Jurkat, Clone E6-1 (cell line): ENCODE measurements around the gene ROR2.

ENCODE experiments used
- DNase-seq: peaks from one replicate; pipeline ENCODE4 v3.0.0-alpha.2; 2011; ENCODE audit warnings: low read depth, low spot score
- H3K4me3 ChIP-seq: 2 replicates; pipeline ENCODE4 v1.5.1; 2011; ENCODE audit warnings: mild to moderate bottlenecking, low read length, control low read depth, moderate library complexity

The ROR2 gene

DNA sequence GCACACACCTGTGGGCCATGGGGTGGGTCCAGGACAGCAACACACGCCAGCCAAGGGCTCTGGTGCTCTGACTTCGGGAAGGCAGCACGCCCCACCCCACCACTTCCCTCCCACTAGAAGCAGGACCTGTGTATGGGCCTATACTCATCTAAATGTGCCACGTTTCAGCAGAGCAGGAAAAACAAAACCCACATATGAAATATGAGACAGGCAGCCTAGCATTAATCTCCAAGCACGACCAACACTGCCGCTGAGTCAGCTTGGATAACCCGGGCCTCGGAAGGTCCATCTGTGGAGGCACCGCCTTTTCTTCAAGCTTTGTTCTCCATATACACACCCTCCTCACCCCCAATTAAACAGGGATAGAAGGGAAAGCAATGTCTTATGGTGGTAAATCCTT, 203.1 kb downstream of the ROR2 start:
- DNase-seq = no peak
- no peak overlapping the region for H3K4me3 ChIP-seq

DNA sequence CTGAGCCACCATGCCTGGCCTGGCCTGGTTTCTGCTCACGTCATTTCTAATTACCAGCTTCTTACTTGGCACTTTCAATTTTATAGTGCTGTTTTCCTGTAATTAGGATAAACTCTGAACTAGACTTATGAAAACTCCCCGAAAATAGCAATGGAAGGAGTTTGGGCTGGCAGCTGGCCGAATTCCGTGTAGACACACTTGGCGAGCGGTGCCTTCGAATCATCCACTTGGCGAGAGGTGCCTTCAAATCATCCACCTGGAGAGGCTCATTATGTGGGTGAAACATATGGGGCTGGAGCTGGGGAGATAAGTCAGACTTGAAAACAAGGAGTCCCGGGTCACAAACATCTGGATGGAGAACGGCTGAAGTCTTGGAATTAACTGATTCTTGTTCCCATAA, 203.7 kb downstream of the ROR2 start:
- no peak for DNase-seq

DNA sequence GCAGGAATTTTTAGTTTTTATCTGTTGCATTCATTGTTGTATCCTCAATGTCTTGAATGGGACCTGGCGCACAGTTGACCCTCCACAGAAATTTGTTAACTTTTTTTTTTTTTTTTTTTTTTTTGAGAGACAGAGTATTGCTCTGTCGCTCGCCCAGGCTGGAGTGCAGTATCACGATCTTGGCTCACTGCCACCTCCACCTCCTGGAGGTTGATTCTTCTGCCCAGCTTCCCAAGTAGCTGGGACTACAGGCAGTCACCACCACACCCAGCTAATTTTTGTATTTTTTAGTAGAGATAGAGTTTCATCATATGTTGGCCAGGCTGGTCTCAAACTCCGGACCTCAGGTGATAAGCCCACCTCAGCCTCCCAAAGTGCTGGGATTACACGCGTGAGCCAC, 205.9 kb downstream of the ROR2 start:
- DNase-seq = no peak
- H3K4me3 ChIP-seq = no peak overlapping the region

More for the DNA sequence above, 203.7 kb downstream of the ROR2 start:
- no peak overlapping the region for H3K4me3 ChIP-seq

DNA sequence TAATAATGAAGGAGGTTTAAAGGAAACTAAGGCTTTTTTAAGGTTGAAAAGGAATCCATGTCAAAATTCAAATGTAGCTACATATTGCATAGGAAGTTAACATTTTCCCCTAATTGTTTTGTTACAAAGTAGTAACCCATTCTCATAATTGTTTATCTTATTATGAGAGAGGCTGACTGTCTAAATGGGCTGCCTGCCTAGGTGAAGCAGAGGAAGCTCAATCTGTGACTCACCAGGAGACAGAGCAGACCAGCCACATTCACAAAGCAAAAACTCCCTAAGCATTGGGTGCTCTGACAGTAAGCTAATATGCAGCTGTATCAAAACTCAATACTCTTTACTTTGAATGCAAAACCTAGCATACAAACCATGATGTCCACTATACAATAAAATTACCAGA, 208.5 kb downstream of the ROR2 start:
- DNase-seq = no peak

DNA sequence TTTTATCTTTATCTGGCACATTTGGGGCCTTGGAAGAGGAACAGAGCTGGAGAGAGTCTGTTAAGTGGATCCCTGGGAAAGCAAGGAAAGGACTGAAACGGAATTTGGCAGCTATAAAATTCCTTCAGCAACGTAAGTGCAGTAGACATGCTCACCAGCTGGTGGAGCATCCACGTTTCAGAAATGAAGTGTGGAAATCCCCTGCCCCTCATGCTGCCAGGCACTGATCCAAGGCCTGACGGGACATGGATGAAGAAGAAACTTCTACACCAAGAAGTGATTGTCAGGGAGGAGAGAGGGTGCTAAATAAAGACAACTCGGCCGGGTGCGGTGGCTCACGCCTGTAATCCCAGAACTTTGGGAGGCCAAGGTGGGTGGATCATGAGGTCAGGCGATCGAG, 209.3 kb downstream of the ROR2 start:
- no peak for DNase-seq
- no peak overlapping the region for H3K4me3 ChIP-seq

More for the DNA sequence above, 208.5 kb downstream of the ROR2 start:
- H3K4me3 ChIP-seq = no peak overlapping the region

DNA sequence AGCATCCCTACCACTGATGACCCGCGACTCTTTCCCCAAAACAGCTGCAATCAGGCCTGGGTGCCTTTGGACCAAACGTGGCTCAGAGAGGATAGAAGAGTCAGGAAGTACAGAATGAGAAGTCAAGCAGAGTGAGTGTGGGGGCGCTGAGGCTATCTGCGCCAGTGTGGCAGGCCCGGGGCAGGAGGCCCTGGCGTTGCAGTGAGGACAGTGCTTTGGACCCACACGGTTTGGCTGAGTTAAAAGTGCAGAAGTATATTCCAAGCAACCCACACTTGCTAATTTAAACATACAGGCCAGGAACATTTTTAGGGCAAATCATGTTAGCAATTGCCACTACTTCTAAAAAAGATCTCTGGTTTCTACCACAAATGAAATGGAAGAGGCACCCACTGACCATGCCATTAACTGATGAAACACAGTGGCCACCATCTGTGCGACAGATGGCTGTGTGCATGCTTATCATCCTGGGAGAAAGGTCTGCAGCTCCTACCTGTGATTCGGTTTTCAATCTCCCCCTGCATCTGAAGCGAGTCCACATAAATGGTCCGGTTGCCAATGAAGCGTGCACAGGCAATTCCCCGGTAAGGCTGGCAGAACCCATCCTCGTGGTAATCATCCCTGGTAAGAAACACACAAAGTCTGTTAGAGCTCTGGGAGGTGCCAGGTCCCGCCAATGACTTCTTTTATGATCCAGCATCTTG, 213.0 kb downstream of the ROR2 start:
- DNase-seq = no peak

DNA sequence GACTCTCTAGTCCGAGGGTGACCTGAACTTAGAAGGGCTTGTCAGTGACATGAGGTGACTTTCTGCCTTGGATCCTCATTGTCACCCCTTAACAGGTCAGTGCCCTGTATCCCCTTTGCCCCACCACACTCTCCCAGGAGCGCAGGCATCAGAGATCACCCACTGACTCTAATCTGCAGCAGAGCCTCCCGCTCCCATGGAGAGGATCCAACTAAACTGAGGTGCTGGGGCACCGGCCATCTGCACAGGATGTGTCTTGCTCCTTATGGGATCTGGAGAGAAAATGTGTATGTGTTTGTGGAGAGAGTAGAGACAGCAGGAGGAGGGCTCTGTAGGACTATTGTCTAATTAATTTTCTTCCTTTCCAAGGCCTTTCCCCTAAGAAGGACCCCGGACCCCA, 213.7 kb downstream of the ROR2 start:
- H3K4me3 ChIP-seq = no peak overlapping the region

More for the DNA sequence above, 213.0 kb downstream of the ROR2 start:
- H3K4me3 ChIP-seq = no peak overlapping the region

DNA sequence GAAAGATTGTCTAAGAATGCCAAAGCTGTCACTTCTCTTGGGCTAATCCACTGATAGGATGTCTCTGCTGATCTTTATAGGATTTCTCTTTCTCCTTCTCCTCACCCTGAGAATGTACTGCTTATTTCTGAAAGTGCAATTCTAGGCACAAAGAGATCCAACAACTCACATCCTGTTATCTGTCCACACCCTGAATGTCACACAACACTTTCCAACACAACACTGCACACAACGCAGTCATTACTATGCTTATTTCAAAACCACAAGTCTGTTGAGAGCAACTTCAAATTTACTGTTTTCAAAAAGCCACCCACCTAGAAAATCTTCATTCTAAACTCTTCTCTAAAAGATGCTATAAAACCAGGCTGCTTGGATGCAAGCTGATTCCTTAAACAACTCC, 215.0 kb downstream of the ROR2 start:
- H3K4me3 ChIP-seq = no peak overlapping the region
- no peak for DNase-seq

More for the DNA sequence above, 213.7 kb downstream of the ROR2 start:
- no peak for DNase-seq

DNA sequence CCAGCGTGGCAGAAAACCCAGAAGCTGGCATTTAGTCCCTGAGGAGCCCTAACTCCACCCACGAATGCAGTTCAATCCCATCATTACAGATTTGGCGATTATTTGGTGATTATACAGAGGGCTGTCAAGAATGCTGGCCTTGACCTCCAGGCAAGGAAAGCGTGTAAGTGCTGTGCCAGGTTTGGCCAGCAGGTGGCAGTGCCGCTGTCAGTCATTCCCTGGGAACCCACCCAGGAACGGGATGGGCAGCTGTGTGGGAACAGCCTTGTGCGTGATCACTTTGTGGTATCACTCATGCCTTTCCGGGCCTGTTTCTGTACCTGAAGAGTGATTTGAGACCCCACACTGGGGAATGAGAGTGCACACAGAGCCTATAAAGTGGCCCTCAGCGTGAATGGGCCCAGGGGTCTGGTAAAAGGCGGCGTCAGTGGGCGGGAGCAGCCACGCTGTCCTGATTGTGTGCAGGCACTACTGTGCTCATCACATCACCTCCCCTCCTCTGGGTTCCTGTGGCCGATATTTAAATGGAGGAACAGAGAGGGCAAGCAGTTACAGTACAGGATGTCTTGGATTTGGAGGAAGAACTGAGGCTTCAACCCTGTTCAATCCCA, 215.6 kb downstream of the ROR2 start:
- peak; percentile 29 for DNase-seq
- no peak overlapping the region for H3K4me3 ChIP-seq

DNA sequence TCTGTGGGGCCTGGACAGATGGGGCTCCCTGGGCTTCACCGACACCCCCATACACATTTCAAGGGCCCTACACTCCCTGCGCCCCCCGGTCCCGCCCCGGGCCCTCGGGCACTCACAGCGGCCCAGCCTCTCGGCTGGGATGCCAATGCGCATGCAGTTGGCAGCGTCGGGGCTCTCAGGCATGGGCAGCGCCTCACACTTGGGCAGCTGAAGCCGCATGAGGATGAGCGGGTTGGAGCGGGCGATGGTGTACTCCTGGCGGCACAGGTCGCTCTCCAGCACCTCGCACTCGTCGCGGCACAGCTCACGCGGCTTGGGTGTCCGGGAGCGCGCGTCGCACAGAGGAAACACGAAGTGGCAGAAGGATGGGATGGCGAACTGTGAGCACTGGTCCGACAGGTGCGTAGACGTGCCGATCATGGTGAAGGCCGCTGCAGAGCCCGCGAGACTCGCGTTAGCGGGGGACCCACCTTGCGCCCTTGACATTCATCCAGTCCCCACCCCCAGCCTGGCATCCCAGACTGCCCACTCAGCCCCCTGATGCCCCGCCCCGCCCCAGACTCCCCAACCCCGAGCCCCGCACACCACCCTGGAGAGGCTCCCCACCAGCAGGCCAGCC, 216.9 kb downstream of the ROR2 start:
- no peak for DNase-seq
- H3K4me3 ChIP-seq = no peak overlapping the region

DNA sequence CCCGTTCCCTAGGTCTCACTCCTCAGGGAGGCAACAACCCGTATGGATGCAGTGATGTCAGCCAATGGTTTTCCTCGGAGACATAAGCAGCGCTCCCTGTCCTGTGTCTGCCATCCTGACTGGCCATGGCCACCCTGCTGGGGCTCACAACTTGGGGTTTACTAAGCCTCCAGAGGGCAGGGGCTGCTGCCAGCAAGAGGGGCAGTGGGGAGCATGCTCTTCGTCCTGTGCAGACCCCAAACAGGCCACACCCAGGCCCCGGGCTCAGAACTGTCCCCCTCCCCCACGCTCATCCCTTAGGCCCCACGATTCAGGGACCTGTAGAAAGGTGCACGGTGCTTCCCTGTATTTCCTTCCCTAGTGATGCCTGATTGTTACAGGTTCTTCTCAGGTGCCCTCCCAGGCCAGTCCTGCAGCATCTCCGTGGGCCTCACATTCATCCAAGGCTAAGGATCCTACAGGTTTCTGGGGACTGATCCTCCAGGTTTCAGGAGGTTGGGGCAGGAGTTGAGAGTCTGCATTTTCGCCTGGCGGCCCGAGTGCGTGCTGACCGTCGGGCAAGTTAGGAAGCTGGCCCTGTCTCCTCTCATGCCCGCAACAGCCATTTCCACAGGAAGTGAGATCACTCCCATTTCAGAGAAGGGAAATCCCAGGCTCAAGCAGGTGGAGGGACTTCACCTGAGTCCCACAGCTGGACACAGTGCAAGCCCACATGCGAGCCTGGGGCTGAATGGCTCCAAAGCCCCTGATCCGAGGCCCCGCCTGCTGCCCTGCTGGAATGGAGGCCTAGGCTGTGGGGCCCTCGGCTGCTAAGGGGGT, 217.6 kb downstream of the ROR2 start:
- H3K4me3 ChIP-seq = no peak overlapping the region
- no peak for DNase-seq

DNA sequence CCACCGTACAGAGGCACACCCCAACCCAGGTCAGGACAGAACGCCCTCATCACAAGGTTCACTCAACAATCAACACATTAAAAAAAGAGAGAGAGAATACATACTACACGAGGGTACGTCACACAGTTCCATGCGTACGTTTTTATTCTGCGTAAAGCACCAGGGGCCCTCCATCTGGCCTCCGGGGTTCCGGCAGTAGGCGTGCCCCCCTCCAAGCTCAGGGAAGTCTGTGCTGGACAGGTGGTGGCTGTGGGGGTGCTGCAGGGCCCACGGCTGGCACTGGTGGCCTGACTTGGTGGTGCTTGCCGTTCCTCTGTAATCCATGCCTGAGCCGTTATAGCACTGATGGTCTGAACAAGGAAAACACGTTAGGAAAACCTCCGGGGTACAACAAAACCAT, 219.2 kb downstream of the ROR2 start:
- DNase-seq = no peak
- H3K4me3 ChIP-seq = no peak overlapping the region

DNA sequence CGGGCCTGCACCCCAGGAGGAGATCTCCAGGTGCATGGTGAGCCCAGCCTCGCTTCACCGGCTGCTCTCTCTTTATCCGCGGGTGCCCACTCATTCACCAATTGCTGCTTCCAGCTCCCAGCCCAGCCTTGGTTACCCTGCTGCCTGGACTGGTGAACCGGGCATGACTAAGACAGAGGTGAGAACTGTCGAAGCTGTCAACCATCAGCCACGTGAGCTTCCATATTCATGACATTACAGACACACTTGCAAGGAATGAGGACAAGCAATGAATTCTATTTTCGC, 220.5 kb downstream of the ROR2 start:
- H3K4me3 ChIP-seq = no peak overlapping the region
- no peak for DNase-seq

DNA sequence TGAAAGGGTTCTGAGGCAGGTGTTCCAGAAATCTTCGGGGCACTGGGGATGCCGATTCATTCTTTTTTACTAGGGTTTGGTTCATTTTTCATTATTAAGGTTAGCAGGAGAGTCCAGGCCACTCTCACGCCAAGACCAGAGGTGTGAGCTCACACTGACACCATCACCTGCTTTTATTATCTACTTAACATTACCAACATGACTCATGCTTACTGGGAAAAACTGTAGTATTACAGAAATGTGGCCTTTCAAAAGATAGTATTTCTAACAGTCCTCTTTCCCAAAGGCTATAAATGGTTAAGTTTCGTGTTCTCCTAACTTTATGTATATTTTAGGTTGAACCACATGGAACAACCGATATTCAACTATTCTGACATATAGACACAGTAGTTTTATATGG, 222.1 kb downstream of the ROR2 start:
- DNase-seq = no peak
- H3K4me3 ChIP-seq = no peak overlapping the region

DNA sequence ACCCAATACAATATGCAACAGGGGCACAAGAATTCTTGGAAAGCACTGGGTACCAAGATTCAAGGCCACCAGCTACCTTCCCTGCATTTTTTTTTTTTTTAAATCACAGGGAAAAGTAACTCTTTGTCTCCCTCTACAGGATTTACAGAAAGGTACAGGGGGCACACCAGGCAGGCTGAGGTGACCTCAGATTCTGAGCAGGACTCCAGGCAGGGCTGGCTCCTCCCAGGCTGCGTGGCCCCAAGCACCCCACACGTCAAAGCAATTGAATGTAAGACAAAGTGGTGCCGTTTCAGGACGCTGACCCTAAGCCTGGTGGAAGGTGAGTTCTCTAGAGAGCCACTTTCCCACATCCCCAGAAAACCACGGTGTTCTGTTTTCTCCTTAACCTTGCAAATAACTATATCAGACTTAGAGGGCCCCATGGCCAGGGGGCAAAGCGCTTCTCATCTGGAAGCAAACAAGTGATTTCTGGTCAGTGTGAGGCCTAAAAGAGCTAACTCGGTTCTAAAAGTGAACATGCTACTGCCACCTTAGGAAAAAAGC, 222.6 kb downstream of the ROR2 start:
- H3K4me3 ChIP-seq = no peak overlapping the region
- peak; percentile 47 for DNase-seq

DNA sequence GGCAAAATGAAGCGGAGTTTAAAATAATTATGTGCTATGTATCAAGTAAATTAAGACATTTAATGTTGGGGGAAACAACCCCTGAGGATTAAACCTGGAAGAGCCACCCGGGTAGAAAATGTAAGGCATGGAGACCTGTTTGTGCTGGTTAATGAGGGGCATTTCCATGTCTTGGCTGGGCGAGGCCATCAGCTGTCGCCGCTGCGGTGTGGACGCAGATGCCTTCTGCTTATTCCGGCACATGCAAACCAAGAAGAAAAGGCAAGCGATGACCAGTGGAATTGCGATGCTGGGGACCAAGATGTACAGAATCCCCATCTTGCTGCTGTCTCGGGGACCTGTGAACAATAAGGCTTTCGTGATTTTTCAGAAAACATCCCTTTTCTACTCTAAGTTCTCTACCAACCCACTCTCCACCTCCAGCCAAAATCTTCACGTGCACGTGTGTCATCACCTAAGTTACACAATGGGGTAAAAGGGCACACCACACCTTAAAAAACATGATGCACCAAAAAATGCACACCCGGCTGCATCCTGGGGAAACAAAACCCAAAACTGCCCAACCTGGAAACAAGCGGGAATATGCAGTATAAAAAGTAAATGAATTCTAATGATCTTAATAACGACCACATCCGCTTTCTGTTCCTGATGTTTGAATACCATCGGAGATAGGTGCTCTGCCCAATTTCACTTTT, 223.5 kb downstream of the ROR2 start:
- no peak overlapping the region for H3K4me3 ChIP-seq
- DNase-seq = no peak

DNA sequence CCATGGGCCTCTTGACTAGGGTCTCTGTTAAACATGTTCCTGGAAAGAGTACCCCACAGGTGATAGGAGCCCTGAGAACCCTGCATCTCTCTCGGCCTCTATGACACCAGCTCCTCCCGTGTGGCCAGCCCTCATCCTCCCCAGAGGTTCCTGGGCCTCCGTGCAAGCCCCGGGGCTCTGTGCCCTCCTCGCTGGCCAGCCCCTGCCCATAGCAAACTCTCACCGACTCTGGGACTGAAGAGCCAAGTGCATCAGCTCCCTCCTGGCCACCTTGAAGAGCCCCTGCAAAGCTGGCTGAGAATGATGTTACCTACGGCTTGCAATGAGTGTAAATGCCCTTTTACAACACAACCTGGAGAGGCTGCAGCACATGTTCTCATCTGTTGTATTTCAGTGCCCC, 224.4 kb downstream of the ROR2 start:
- DNase-seq = no peak
- H3K4me3 ChIP-seq = no peak overlapping the region

DNA sequence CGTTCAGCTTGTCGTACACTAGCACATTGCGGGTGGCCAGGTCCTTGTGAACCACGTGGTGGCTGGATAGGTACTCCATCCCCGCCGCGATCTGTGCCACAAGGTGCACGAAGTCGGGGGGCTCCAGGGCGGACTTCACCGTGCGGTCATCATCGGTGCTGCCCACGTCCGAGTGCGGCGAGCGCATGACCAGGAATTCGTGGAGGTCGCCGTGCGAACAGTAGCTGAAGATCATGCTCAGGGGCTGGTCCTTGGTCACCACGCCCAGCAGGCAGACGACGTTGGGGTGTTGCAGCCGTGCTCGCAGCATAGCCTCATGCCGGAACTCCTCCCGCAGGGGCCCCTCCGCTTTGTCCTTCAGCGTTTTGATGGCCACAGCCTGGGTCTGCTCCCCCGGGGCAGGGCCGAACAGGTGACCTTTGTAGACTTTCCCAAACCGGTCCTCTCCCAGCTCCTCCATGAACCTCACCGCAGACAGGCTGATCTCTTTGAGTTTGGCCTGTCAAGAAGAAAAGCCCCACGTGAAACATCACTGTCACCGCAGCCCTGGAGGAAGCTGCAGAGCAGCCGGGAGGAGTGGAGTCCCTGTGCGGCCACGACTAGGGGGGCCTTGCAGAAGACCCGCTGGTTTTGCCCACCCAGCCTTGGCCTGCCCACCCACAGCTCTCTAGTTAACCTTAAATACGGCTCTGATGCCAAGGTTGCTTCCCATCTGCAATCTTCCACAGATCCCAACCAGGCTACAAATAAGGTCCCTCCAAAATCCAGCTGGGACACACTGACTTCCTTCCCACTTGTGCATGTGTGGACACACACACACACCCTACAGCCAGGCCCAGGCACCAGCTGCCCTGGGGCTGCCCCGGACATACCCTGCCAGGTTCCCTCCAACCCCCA, 225.2 kb downstream of the ROR2 start:
- H3K4me3 ChIP-seq = no peak overlapping the region
- DNase-seq = no peak
